Ectodermal cell (in vitro differentiated cells): ENCODE results near the gene SETD3.

Experiments
- H3K27ac ChIP-seq: 2 replicates; pipeline ENCODE4 v1.7.0; 2013; ENCODE audit warnings: mild to moderate bottlenecking, low read depth, low read length; ENCODE audit not compliant: insufficient read depth, poor library complexity, severe bottlenecking
- H3K27me3 ChIP-seq: 2 replicates; pipeline ENCODE4 v1.7.0; 2013; ENCODE audit warnings: mild to moderate bottlenecking, low read length; ENCODE audit not compliant: insufficient read depth, control insufficient read depth, poor library complexity, severe bottlenecking
- H3K36me3 ChIP-seq: one replicate; pipeline ENCODE4 v1.7.0; 2013; ENCODE audit warnings: low read length; ENCODE audit not compliant: control insufficient read depth, insufficient read depth
- H3K4me1 ChIP-seq: one replicate; pipeline ENCODE4 v1.7.0; 2013; ENCODE audit warnings: low read length; ENCODE audit not compliant: control insufficient read depth, insufficient read depth
- H3K4me3 ChIP-seq: 2 replicates; pipeline ENCODE4 v1.7.0; 2013; ENCODE audit warnings: low read depth, low read length, control low read depth; ENCODE audit not compliant: insufficient read depth
- H3K9me3 ChIP-seq: 2 replicates; pipeline ENCODE4 v1.7.0; 2013; ENCODE audit warnings: mild to moderate bottlenecking, low read length, moderate library complexity; ENCODE audit not compliant: control insufficient read depth
- WGBS, 2 experiments: methylation state at CpG; one replicate each; pipeline ENCODE4 v1.1.7; 2013; ENCODE audit warnings: missing lambda C conversion rate in 2 of 2; 5-methylcytosine and 5-hydroxymethylcytosine counted together

The SETD3 gene

GRCh38 chr14:99436247-99437180 lies 44.1 kb downstream of the SETD3 start:
- Histone ChIP-seq H3K9me3 (no peaks in the 10 kb centered on the region), H3K4me3 (no peak overlapping the region), H3K36me3 (no peaks in the 10 kb centered on the region), H3K27ac (no peak overlapping the region), H3K4me1 (no peaks in the 10 kb centered on the region), H3K27me3 (no peaks in the 10 kb centered on the region)
- 92 to 96% methylated on average over 11 to 14 of the region's 14 CpGs for WGBS, 2 experiments

DNA sequence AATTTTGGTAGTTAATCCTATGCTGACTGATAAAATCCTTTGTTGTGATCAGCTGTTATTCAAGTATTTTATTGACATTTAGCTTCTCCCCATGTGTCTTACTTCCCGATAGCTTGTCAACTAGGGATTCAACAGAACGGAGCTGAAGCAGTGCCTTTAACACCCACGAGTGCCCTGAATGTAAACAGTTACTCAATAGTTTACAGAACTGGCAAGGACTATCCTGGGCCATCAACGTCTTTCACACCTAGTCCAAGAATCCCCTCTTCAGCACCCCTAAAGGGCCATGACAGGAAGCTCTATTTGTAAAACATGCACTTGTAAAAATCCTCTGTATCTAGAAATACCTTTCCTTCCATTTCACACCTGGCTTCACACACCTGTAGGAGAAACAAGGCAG lies 45.3 kb downstream of the SETD3 start:
- no peaks in the 10 kb centered on the region for H3K9me3 ChIP-seq
- 89 to 91% methylated on average over 4 of the region's 4 CpGs for WGBS, 2 experiments
- no peak overlapping the region for H3K27ac ChIP-seq
- H3K4me3 ChIP-seq: no peak overlapping the region
- H3K36me3 ChIP-seq: no peaks in the 10 kb centered on the region
- no peaks in the 10 kb centered on the region for H3K4me1 ChIP-seq
- H3K27me3 ChIP-seq: no peaks in the 10 kb centered on the region

- peaks cover 4% of the 10 kb centered on the region for H3K36me3 ChIP-seq
- no peaks in the 10 kb centered on the region for H3K4me1 ChIP-seq
- 19 to 29% methylated on average over 1 of the region's 1 CpG for WGBS, 2 experiments
- H3K27ac ChIP-seq: no peak overlapping the region
- H3K27me3 ChIP-seq: no peaks in the 10 kb centered on the region
- no peaks in the 10 kb centered on the region for H3K9me3 ChIP-seq
- no peak overlapping the region for H3K4me3 ChIP-seq
These were observed 48.2 kb downstream of the SETD3 start for GRCh38 chr14:99432485-99432884.

GRCh38 chr14:99431986-99432385 lies 48.7 kb downstream of the SETD3 start:
- 94 to 100% methylated on average over 3 of the region's 3 CpGs for WGBS, 2 experiments
- Histone ChIP-seq H3K4me3 (no peak overlapping the region), H3K27me3 (no peaks in the 10 kb centered on the region), H3K4me1 (no peaks in the 10 kb centered on the region), H3K9me3 (no peaks in the 10 kb centered on the region), H3K36me3 (peaks cover 4% of the 10 kb centered on the region), H3K27ac (no peak overlapping the region)

DNA sequence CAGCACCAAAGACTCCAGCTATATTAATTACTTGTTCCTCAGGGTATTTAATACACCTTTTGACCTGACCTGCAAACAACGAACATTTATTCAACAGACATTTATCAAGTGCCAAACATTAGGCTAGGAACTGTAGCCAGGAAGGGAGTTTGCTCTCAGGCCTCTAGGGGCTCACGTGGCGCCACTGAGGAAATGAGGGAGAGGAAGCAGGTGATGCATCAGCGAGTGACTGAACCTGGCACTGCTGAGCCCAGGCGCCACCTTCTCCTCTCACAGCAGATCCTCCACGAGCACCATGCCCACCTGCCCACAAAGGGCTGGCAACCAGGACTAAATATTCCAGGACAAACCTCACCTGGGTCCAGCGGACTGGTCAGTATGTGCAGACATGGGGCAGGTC lies 50.2 kb downstream of the SETD3 start:
- Histone ChIP-seq H3K4me1 (peaks cover 5% of the 10 kb centered on the region), H3K27me3 (no peaks in the 10 kb centered on the region), H3K4me3 (no peak overlapping the region), H3K9me3 (no peaks in the 10 kb centered on the region), H3K36me3 (peaks cover 4% of the 10 kb centered on the region), H3K27ac (no peak overlapping the region)
- whole genome bisulfite sequencing, 2 experiments: 65 to 72% methylated on average over 7 of the region's 7 CpGs

- Histone ChIP-seq H3K27me3 (no peaks in the 10 kb centered on the region), H3K36me3 (peaks cover 4% of the 10 kb centered on the region), H3K4me1 (peaks cover 11% of the 10 kb centered on the region), H3K9me3 (no peaks in the 10 kb centered on the region), H3K27ac (no peak overlapping the region), H3K4me3 (no peak overlapping the region)
- 80 to 85% methylated on average over 11 of the region's 11 CpGs for WGBS, 2 experiments
These were observed 52.9 kb downstream of the SETD3 start for GRCh38 chr14:99427632-99428300.

- no peaks in the 10 kb centered on the region for H3K27me3 ChIP-seq
- no peaks in the 10 kb centered on the region for H3K9me3 ChIP-seq
- peaks cover 11% of the 10 kb centered on the region for H3K4me1 ChIP-seq
- 92% methylated on average over 12 of the region's 12 CpGs for WGBS, 2 experiments
- no peak overlapping the region for H3K27ac ChIP-seq
- no peak overlapping the region for H3K4me3 ChIP-seq
- H3K36me3 ChIP-seq: peaks cover 4% of the 10 kb centered on the region
These were observed 53.8 kb downstream of the SETD3 start for GRCh38 chr14:99426813-99427346.

GRCh38 chr14:99426265-99426664 lies 54.4 kb downstream of the SETD3 start:
- no peak overlapping the region for H3K27ac ChIP-seq

DNA sequence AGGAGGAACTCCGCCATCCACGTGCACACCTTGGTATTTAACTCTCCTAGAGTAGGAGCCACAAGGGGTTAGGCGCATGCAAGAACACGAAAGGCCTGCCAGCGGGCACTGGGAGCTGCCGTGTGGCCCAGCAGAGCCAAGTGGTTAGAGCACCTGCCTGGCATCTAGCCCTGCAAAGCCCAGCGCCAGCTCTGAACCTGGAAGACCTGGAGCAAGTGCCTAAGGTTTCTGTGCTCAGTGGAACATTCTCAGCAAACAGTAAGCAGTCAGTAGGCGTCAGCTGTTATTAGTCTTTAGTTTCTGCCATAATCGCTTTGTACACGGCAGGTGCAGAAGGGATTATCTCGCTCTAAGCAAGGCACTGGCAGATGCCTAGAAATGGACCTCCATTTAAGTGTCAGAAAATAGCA lies 55.4 kb downstream of the SETD3 start:
- Histone ChIP-seq H3K36me3 (peaks cover 4% of the 10 kb centered on the region), H3K4me3 (no peak overlapping the region), H3K4me1 (peaks cover 11% of the 10 kb centered on the region), H3K27ac (no peak overlapping the region), H3K9me3 (no peaks in the 10 kb centered on the region), H3K27me3 (no peaks in the 10 kb centered on the region)
- WGBS, 2 experiments: 94 to 95% methylated on average over 11 of the region's 11 CpGs

More at GRCh38 chr14:99426265-99426664, 54.4 kb downstream of the SETD3 start:
- 91 to 92% methylated on average over 3 of the region's 3 CpGs for WGBS, 2 experiments
- peaks cover 11% of the 10 kb centered on the region for H3K4me1 ChIP-seq
- peaks cover 4% of the 10 kb centered on the region for H3K36me3 ChIP-seq
- H3K9me3 ChIP-seq: no peaks in the 10 kb centered on the region
- H3K4me3 ChIP-seq: no peak overlapping the region
- no peaks in the 10 kb centered on the region for H3K27me3 ChIP-seq

DNA sequence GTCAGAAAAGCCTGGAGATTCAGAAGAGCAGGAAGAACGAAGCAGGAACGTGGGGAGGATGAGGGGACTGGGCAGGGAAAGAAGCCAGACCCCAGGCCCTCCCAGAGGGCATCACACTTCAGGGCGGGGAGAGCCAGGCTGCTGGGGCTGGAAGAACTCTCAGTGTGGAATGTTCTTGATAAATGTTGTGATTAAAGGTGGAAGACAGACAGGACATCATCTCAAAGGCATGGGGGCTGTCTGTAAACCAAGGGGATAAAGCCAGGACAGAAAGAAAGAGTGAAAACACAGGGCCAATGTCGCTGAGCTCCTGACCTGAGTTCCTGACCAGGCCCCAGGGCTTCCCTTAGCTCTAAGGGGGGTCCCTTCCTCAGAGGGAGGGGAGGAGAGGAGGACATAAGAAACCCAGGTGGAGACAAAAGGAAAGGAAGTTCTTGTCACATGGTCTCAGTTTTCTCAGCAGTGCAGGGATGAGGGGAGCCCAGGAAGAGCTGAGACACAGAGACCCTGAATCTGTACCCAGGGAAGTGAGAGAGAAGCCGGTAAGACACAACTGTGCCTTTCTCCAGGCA lies 56.3 kb downstream of the SETD3 start:
- Histone ChIP-seq H3K9me3 (no peaks in the 10 kb centered on the region), H3K4me1 (peaks cover 11% of the 10 kb centered on the region), H3K36me3 (peaks cover 4% of the 10 kb centered on the region), H3K27me3 (no peaks in the 10 kb centered on the region), H3K4me3 (no peak overlapping the region), H3K27ac (no peak overlapping the region)
- 69 to 75% methylated on average over 5 of the region's 5 CpGs for WGBS, 2 experiments
